Peyer's patch (tissue), 4 donors: ENCODE measurements around the gene DYNLT2B. TPM values are rescaled to one million over a fixed set of nuclear protein-coding genes. Genes with fewer than 3 reads are reported as not detected.

Experiments
- DNase-seq, 3 donors: peaks; one replicate each; pipeline ENCODE4 v3.0.0-alpha.2; 2017 to 2019
- H3K27ac ChIP-seq, 4 donors: fragments of 200-600 bp; sonication (generic); one replicate each; pipeline ENCODE4 v1.5.1; 2016 to 2019
- H3K27me3 ChIP-seq, 2 donors: fragments of 200-600 bp; sonication (generic); one replicate each; pipeline ENCODE4 v1.5.1; 2019
- H3K36me3 ChIP-seq, 3 donors: fragments of 200-600 bp; sonication (generic); one replicate each; pipeline ENCODE4 v1.5.1; 2016 to 2019
- H3K4me1 ChIP-seq, 4 donors: fragments of 200-600 bp; sonication (generic); one replicate each; pipeline ENCODE4 v1.5.1; 2016 to 2019
- H3K4me3 ChIP-seq, 4 donors: fragments of 200-600 bp; sonication (generic); 1 replicate in 3 of 4; 2 replicates in 1 of 4; pipeline ENCODE4 v1.5.1; 2016 to 2019; ENCODE audit warnings: mild to moderate bottlenecking in 1 of 4
- H3K9me3 ChIP-seq, 4 donors: fragments of 200-600 bp; sonication (generic); one replicate each; pipeline ENCODE4 v1.5.1; 2016 to 2019; ENCODE audit warnings: mild to moderate bottlenecking in 1 of 4
- CTCF ChIP-seq, 6 experiments: fragments of 450-650 bp in 4 of 6; fragments of 200-600 bp in 2 of 6; sonication (generic) in 1 of 6; IDR thresholded peaks; one replicate each; pipeline ENCODE4 v1.5.1; 2017 to 2019; ENCODE audit warnings: antibody characterized with exemption in 6 of 6, mild to moderate bottlenecking in 3 of 6, moderate library complexity in 1 of 6
- POLR2A ChIP-seq, 2 donors: fragments of 450-650 bp; IDR thresholded peaks; one replicate each; pipeline ENCODE4 v1.5.1; 2017; ENCODE audit warnings: antibody characterized with exemption in 2 of 2, mild to moderate bottlenecking in 2 of 2, moderate library complexity in 2 of 2
- total RNA-seq, 4 donors: library from RNA; depleted of rRNA; stranded (reverse); fragments of >200 nt; gene quantifications; one replicate each; pipeline ENCODE4 v1.1.0, GENCODE V29; 2016

The DYNLT2B gene
- total RNA-seq, 4 donors from 2014 or later = 2.3 to 6.0 TPM; not detected in 2

- Histone ChIP-seq H3K27ac (no peak overlapping the region), H3K4me3 (peak overlapping the region in 1 of 4 donors; percentile 12), H3K36me3 (no peaks in the 10 kb centered on the region), H3K27me3 (no peaks in the 10 kb centered on the region), H3K9me3 (no peaks in the 10 kb centered on the region), H3K4me1 (peaks cover 0 to 37% (median 4%) of the 10 kb centered on the region in 4 donors)
- DNase-seq = no peak
- TF ChIP-seq CTCF (IDR thresholded peaks at IDR 0.05) (no peak), POLR2A (IDR thresholded peaks at IDR 0.05) (no peak)
Observed at GRCh38 chr3:196284396-196284795, 33.6 kb downstream of the DYNLT2B start.

- H3K4me1 ChIP-seq = peaks cover 0 to 53% (median 4%) of the 10 kb centered on the region in 4 donors
Observed at GRCh38 chr3:196281962-196282361, 36.1 kb downstream of the DYNLT2B start.

GRCh38 chr3:196280689-196281440, 37.2 kb downstream of the DYNLT2B start:
- H3K27me3 ChIP-seq = no peaks in the 10 kb centered on the region
- no peak for TF ChIP-seq POLR2A (IDR thresholded peaks at IDR 0.05)
- no peak for TF ChIP-seq CTCF (IDR thresholded peaks at IDR 0.05)
- DNase-seq = no peak
- no peaks in the 10 kb centered on the region for H3K9me3 ChIP-seq
- H3K36me3 ChIP-seq = no peaks in the 10 kb centered on the region
- peak overlapping the region in 3 of 4 donors; percentile 23 to 89 (median 54) for H3K27ac ChIP-seq
- H3K4me1 ChIP-seq = peaks cover 0 to 44% (median 4%) of the 10 kb centered on the region in 4 donors
- peak overlapping the region in 1 of 4 donors; percentile 28 for H3K4me3 ChIP-seq

More at GRCh38 chr3:196281962-196282361, 36.1 kb downstream of the DYNLT2B start:
- no peak overlapping the region for H3K4me3 ChIP-seq
- H3K9me3 ChIP-seq = no peaks in the 10 kb centered on the region
- no peak for DNase-seq
- no peaks in the 10 kb centered on the region for H3K27me3 ChIP-seq
- H3K27ac ChIP-seq = peak overlapping the region in 2 of 4 donors; percentile 54 to 89
- TF ChIP-seq POLR2A (IDR thresholded peaks at IDR 0.05) = no peak
- no peak for TF ChIP-seq CTCF (IDR thresholded peaks at IDR 0.05)
- H3K36me3 ChIP-seq = no peaks in the 10 kb centered on the region

GRCh38 chr3:196275126-196275525, 42.9 kb downstream of the DYNLT2B start:
- H3K4me3 ChIP-seq = no peak overlapping the region
- H3K27me3 ChIP-seq = no peaks in the 10 kb centered on the region
- no peaks in the 10 kb centered on the region for H3K9me3 ChIP-seq
- H3K4me1 ChIP-seq = peaks cover 0 to 18% (median 8%) of the 10 kb centered on the region in 4 donors
- no peak for DNase-seq
- TF ChIP-seq POLR2A (IDR thresholded peaks at IDR 0.05) = no peak
- no peak for TF ChIP-seq CTCF (IDR thresholded peaks at IDR 0.05)
- H3K36me3 ChIP-seq = peaks cover 0 to 18% (median 0%) of the 10 kb centered on the region in 3 donors
- peak overlapping the region; percentile 0 to 60 (median 26) for H3K27ac ChIP-seq

- Histone ChIP-seq H3K27ac (peak overlapping the region; percentile 0 to 60 (median 26)), H3K36me3 (peaks cover 0 to 22% (median 0%) of the 10 kb centered on the region in 3 donors), H3K4me1 (peaks cover 0 to 18% (median 8%) of the 10 kb centered on the region in 4 donors), H3K9me3 (no peaks in the 10 kb centered on the region), H3K4me3 (no peak overlapping the region), H3K27me3 (no peaks in the 10 kb centered on the region)
- no peak for TF ChIP-seq POLR2A (IDR thresholded peaks at IDR 0.05)
- TF ChIP-seq CTCF (IDR thresholded peaks at IDR 0.05) = no peak
- peak in 1 of 3 donors; percentile 24 for DNase-seq
Observed at GRCh38 chr3:196274585-196274984, 43.5 kb downstream of the DYNLT2B start.
